Right renal pelvis (tissue), 4 donors: ENCODE measurements around the gene ADRA2A. TPM values are rescaled to one million over a fixed set of nuclear protein-coding genes. Genes with fewer than 3 reads are reported as not detected.

ENCODE experiments used
- DNase-seq, 4 donors: peaks; one replicate each; pipeline ENCODE4 v3.0.0-alpha.2; 2013; ENCODE audit warnings: low read depth in 4 of 4, low spot score in 3 of 4, missing footprints in 1 of 4
- polyA plus RNA-seq, 4 donors: library from polyadenylated mRNA; unstranded; fragments of 120-200 nt; gene quantifications; one replicate each; pipeline ENCODE4 v1.2.1, GENCODE V29; 2013; ENCODE audit not compliant: insufficient read length in 4 of 4

Gene ADRA2A
- polyA plus RNA-seq, 4 donors = 2.4 to 4.5 (median 3.7) TPM

GRCh38 chr10:111130471-111130870 is 53.6 kb downstream of the ADRA2A start:
- DNase-seq = no peak

Other genes with a start within 250 kb of the ADRA2A start
- 100 to 1,000 TPM; 208 to 290 (median 237) TPM for gene PDCD4, start 205.1 kb upstream of the ADRA2A start, polyA plus RNA-seq
- gene BBIP1, start 157.8 kb upstream of the ADRA2A start, polyA plus RNA-seq = 10 to 100 TPM; 41.2 to 55.6 (median 54.0) TPM
- gene SHOC2, start 157.4 kb upstream of the ADRA2A start, polyA plus RNA-seq = 10 to 100 TPM; 37.0 to 44.6 (median 44.4) TPM